AG09319 (cell line): ENCODE data around the gene RADIL.

Experiments used
- DNase-seq: peaks from one replicate; pipeline ENCODE4 v3.0.0-alpha.2; 2010; ENCODE audit warnings: low read depth; ENCODE audit errors: extremely low read depth
- CTCF ChIP-seq: IDR thresholded peaks from 2 replicates; pipeline ENCODE4 v1.5.1; 2011; ENCODE audit warnings: low read depth, mild to moderate bottlenecking, inconsistent platforms, low read length, moderate library complexity

Gene RADIL

GRCh38 chr7:4849390-4849789, 34.1 kb downstream of the RADIL start:
- TF ChIP-seq CTCF = peak; percentile 37
- no peak for DNase-seq

GRCh38 chr7:4845740-4846142, 37.8 kb downstream of the RADIL start:
- no peak for DNase-seq
- peak; percentile 53 for TF ChIP-seq CTCF

GRCh38 chr7:4842319-4843064, 41.0 kb downstream of the RADIL start:
- no peak for DNase-seq
- no peak for TF ChIP-seq CTCF

GRCh38 chr7:4841836-4842235, 41.7 kb downstream of the RADIL start:
- TF ChIP-seq CTCF = no peak
- DNase-seq = no peak

- no peak for DNase-seq
- no peak for TF ChIP-seq CTCF
These were observed 42.3 kb downstream of the RADIL start for GRCh38 chr7:4841007-4841784.

GRCh38 chr7:4840079-4840501, 43.4 kb downstream of the RADIL start:
- TF ChIP-seq CTCF = no peak
- DNase-seq = no peak
